Hematopoietic multipotent progenitor cell treated with erythropoietin and hydrocortisone succinate and interleukin-3 and kit ligand, for 6 days (in vitro differentiated cells): Measurements from ENCODE around the gene FHL1.
"Not testable (repeated sequence)": the region's sequence is repeated elsewhere in the genome, so short reads cannot be mapped to it uniquely, and the experiment has no call there.

ENCODE experiments used
- DNase-seq: peaks from one replicate; pipeline ENCODE4 v3.0.0-alpha.2; 2015

Gene FHL1

GRCh38 chrX:136210806-136211205, 63.5 kb downstream of the FHL1 start:
- no peak for DNase-seq

DNA sequence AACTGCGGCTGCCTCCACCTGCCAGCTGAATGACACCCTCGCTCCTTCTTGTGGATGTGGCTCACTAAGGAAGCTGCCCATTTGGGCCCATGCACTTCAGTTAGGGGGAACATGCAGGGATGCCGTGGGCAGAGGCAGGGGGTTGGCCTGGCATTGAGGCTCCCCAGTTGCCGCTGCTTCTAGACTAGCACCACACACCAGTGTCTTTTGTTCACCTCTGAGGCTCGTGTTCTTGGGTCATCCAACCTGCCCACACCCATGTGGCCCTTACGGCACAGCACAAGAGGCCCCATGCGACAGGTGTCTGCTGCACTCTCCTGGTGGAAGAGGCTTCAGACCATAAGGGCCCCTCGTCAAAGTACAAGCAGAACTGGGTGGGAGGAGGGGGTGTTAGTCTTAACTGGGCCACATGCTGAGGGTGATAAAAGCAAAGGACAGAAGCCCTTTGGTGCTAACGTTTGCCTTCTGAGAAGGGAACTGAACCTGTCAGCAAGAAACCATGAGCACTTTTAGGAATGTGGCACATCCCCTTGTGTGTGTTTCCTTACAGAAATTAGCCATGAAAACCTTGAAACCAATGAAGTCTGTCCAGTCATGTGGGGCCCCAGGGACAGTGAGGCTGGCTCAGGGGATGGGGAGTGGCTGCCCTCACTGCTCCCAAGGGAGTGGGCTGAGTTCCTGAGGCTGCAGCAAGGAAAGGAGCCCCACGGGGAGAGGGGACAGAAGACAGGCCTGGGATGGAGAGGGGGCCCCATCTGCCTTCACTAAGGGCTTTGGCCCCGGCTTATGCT, 64.6 kb downstream of the FHL1 start:
- no peak for DNase-seq

- no peak for DNase-seq
Measured at GRCh38 chrX:136212557-136213111, 65.3 kb downstream of the FHL1 start.

GRCh38 chrX:136214551-136214950, 67.2 kb downstream of the FHL1 start:
- no peak for DNase-seq

DNA sequence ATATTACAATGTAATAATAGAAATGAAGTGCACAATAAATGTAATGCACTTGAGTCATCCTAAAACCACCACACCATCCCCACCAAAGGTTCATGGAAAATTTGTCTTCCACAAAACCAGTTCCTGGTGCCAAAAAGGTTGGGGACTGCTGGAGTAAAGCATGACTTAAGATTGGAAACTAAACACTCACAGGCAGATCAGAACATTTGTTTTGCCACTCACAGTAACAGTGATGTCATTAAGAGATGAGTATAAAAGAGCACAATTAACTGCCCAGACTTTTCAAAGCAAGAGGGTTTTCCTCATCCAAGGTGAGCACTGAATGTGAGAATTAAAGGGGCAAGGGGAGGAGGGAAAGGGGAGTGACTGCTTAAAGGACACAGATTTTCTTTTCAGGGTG, 68.2 kb downstream of the FHL1 start:
- DNase-seq, result no peak

DNA sequence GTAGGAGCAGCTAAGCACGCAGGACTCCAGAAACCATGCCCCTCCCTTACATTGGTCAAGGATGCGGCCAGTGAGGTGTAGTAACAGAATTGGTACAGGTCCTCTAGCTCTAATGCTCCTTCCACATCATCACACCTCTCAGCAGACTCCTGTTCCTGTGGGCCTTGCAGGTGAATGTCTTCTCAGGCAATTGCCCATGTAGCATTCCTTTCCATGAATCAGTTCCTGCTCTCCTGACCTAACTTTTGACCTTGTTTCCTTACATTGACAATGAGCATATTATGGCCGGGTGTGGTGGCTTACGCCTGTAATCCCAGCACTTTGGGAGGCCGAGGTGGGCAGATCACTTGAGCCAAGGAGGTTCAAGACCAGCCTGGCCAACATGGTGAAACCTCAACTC, 72.6 kb downstream of the FHL1 start:
- DNase-seq, result no peak

DNA sequence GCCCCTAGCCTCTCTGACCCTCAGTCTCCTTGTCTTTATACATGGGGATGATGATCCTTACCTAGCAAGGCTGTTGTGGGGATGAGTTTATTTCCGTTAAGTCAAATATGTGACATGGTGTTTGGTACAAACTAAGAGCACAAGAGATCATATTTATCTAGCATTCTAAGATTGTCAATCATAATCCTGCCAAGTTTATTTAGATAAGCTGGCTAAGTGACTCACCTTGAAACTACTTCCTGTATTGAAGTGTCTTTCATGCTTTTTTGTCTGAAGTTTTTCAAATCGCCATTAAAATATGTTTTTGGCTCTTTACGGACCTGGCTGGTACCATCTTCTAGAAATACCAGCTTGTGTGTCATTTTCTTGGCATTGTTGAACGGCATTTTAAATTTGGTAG, 73.2 kb downstream of the FHL1 start:
- DNase-seq, result no peak

DNA sequence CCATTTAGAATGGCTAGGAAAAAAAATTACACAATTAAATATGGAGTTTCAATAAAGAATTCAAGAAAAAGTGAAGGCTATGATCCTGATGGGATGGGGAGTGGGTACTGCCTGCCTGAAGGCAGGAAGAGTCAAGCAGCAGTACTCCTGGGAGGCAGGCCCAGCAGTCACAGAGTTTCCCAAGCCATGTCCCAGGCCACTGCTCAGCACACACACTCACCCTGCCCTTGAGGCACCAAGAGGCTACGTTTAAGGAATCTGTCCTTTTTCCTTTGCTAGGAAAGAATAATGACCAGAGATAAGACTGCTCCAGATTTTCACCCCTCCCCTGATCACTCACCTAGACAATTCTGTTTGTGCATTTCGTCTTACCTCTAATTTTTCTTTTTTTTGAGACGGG, 73.6 kb downstream of the FHL1 start:
- DNase-seq, result no peak

DNA sequence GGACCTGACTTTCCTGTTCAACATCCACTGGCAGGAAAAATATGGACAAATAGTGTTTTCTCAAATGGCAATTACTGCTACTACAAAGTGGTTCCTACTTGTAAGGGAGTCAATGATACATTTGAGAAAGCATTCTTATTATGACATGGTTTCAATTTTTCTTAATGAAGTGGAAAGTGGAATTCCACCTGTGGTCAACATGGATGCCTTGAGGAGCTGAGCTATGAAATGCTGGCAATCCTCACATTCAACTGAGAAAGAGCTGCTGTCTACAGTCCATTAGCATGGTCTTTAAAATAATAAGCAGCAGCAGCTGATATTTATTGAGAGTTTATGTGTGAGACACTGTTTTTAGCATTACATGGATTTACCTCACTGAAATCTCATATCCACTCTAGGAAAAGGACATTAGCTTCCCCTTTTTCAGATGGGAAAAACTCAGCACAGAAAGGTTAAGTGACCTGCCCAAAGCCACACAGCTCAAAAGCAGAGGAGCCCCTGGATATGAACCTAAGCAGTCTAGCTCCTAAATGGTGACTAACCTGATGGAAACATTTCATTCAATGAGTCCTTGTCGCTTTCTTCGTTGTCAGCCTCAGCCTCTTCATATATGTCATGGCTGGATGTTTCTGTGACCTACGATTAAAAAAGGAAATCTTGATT, 74.6 kb downstream of the FHL1 start:
- DNase-seq, result no peak

DNA sequence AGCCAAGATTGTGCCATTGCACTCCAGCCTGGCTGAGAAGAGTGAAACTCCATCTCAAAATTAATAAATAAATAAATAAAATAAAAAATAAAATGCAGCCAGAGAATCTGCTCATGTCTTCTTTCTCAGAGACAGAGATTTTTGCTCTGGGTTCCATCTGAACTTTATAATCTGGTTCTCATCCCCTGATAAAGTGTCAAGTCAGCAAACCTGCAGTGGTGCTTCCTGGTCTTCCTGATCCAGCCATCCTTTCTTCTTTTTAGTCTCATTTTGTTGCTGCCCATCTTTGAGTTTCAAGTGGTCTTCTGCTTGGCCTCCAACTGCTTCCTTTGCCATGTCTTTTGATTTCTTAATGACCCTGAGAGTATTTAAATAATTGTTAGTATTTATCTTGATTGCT, 79.7 kb downstream of the FHL1 start:
- no peak for DNase-seq

DNA sequence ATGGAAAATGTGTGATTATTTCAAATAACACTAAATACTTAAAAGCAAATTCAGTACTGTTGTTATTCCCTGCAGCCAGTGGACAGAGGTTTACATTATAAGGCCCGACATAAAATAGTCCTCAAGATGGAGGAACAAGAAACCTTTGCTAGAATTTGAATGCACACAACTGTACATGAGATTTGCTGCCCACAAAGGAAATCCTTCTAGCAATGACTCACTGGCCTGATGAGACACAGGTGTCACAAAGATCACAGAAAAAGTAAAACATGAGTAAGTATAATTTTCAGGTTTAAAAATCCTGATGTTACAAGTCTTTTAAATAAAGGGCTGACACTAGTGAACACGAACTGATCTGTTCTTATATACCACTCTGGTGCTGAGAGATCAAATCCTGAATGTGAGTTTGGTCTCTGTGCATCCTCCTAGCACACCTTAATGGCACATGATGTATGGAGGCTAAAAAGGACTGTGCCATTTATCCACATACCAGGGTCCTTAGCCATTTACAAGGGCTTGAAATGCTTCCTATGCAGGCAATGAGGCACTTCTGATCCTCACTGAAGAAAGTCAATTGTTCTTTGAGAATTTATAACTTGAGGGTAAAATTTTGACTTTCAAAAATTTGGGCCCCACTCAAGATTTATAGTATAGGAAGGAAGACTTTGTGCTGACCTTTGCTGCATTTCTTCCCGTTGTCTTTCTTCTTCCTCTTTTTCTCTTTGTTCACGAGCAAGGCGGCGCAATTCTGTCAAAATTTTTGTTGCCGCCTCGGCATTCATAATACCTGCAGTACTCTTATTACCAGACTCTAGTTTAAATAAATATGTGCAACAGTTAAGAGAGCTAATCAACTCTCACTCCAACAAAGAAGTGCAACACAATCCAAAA, 80.9 kb downstream of the FHL1 start:
- DNase-seq, result no peak

GRCh38 chrX:136228839-136229207, 81.5 kb downstream of the FHL1 start:
- no peak for DNase-seq

DNA sequence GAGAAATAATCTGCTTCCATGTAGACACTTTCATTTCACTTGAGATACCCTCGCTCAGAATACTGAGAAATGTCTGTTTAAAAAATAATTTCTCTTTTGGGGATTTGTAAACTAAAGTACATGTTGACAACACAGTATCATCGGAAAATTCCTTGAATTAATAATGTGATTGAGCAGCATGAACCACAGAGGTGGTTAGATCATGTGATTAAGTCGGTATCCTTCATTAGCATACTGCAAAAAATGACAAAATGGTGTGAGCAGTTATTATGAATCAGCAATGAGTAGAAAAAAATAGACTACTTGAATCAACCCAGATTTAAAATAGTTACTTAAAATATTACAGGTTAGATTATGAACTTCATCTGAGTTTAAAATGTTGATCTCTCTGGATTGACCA, 89.7 kb downstream of the FHL1 start:
- DNase-seq, result no peak

DNA sequence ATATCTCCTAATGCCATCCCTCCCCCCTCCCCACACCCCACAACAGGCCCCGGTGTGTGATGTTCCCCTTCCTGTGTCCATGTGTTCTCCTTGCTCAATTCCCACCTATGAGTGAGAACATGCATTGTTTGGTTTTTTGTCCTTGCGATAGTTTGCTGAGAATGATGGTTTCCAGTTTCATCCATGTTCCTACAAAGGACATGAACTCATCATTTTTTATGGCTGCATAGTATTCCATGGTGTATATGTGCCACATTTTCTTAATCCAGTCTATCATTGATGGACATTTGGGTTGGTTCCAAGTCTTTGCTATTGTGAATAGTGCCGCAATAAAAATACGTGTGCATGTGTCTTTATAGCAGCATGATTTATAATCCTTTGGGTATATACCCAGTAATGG, 90.5 kb downstream of the FHL1 start:
- DNase-seq, result not testable (repeated sequence)

GRCh38 chrX:136246201-136246600, 98.9 kb downstream of the FHL1 start:
- no peak for DNase-seq

DNA sequence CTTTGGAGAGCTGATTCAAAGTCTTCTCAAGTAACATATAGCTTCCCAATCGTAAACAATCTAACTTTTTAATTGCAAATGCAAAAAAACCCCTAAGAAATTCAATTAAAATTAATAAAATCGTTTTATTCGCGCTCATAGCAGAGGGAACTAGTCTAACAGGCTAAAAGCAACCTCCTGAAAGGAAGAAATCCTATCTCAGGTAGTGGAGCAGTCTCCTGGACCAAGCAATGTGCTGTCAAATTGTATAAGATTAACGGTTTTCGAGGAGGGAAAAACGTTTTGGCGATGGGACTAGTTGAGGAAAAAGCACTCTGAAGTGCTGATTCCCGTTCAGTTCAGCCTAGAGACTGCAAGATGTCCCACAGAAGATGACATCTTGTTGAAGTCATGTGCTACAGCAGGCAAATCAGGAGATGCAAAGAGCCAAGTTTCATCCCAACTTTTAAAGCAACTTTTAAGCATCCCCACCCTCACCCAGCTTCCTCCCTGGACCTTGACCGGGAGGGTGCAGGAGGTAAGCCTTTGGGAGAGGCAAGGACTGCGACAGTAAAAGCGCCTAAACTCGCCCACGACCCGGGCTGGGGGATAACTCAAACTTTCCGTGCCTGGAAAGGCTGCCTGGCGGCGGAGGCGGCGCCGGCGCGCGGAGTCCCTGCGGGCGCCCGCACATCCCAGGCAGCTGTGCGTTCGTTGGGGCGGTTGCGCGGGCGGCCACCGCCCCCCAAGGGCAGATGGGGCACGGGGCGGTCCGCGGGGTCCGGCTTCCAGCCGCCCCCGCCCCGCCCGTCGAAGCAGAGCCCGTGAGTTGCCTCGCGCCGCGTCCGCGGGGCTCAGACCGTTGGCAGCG, 103.1 kb downstream of the FHL1 start:
- peak; percentile 15 for DNase-seq

DNA sequence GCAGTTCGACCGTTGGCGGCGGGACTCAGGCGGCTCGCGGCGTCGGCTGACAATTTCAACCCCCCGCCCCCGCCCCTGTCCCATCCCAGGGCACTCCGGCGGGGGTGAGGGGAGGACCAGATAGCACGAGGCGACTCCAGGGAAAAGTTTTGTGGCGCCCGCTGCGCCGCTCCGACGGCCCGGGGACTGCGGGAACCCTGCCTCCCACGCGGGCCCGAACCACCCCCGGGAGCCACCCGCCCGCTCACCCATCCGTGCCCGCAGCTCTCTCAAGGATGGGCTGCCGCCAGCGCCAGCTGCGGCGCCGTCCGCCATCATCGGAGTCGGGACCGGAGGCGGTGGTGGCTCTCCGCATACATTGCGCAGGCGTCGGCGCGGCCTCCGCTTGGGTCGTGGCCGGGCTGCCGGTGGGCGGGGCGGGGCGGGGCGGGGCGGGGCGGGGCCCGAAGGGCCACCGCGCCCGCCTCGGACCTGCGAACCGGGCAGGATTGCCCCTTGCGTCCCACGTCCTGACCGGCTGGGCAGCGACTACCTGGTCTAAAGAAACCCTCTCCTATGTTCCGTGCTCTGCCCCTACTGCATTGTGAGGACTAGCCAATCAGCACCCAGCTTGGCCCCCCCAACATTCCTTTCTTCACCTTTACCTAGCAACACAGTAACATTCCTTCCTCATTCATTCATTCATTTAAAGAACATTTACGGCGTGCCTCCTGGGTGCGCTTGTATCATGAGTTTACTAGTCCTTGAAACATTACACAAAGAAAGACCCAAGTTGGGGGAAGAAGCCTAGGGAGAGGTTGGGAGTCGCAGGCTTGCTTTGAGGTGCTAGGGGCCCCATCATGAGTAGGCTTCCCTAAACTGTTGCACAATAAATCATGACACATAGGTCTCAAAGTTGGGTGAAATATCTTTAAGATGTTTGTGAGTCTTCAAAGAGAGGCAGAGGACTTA, 104.0 kb downstream of the FHL1 start, which contains the start of gene MAP7D3:
Gene MAP7D3 (minus strand): TSS at position 360 of the 951 bp plus-strand sequence. CDS start 42 bp downstream, at position 318.
- DNase-seq, result peak; percentile 74

- DNase-seq, result no peak
Measured at GRCh38 chrX:136255541-136255940, 108.2 kb downstream of the FHL1 start.

GRCh38 chrX:136256026-136256425, 108.7 kb downstream of the FHL1 start:
- DNase-seq, result no peak

DNA sequence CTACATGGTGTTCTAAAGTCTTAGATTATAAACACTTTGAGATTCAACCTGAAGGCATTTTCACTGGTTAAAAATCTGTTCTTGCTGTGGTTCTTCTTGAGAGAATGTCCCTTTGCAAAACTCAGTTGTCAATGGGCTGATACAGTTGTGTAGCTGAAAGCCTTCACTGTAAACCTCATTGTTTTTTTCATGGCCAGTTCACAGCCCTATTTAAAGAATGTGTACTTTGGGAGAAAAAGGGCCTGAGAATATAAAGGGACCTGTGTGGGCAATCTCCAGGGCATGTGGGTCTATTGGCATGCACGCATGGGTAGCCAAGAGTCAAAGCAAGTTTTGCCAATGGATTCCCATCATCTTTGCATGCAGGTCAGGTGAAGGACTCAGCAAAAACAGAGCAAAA, 111.6 kb downstream of the FHL1 start:
- no peak for DNase-seq

DNA sequence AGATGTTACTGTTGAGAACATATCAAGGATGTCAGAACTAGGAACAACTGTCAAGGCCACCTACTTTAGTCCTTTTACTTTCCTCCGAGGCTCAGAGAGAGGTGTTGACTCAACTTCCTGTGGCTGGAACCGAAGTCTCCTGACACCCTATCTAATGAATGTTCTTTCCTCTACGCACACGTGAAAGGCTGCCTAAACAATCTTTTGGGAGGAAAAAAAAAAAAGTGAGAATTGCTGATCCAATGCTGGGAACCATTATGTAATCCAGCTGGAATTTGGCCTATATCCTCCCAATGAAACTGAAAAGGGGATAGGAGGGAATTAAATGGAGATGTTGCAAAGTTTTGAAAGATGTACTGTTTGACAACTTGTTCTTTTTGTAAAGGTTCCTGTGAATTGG, 112.2 kb downstream of the FHL1 start:
- DNase-seq, result no peak
